GM13977 (cell line): ENCODE results near the gene WBP2NL.

Experiments
- DNase-seq: peaks from one replicate; pipeline ENCODE4 v3.0.0; 2012; ENCODE audit warnings: low spot score
- CTCF ChIP-seq: IDR thresholded peaks from 2 replicates; pipeline ENCODE4 v1.5.1; 2012; ENCODE audit warnings: mild to moderate bottlenecking, control low read depth; ENCODE audit not compliant: insufficient read depth; ENCODE audit errors: extremely low read depth, missing control alignments
- in situ Hi-C: fragments of 300-500 bp; cut with MboI; formaldehyde crosslinking; loops from one replicate; pipeline ENCODE4 v1.12.0; 2022; ENCODE audit warnings: low sequenced_read_pairs, low pct_unique_long_range_greater_than_20kb, mixed read lengths, inconsistent platforms; ENCODE audit not compliant: unreplicated experiment

The WBP2NL gene

GRCh38 chr22:42041784-42042183, 43.2 kb downstream of the WBP2NL start:
- no peak for DNase-seq
- in situ Hi-C loops, result no loop called here
- TF ChIP-seq CTCF, result no peak

- no peak for TF ChIP-seq CTCF
- DNase-seq, result no peak
- in situ Hi-C loops, result no loop called here
These were observed 52.1 kb downstream of the WBP2NL start for GRCh38 chr22:42050641-42051180.

- no peak for TF ChIP-seq CTCF
- in situ Hi-C loops, result no loop called here
- DNase-seq, result no peak
These were observed 54.2 kb downstream of the WBP2NL start for GRCh38 chr22:42052765-42053164.

GRCh38 chr22:42056757-42057511, 58.3 kb downstream of the WBP2NL start:
- in situ Hi-C loops, result no loop called here
- DNase-seq, result no peak
- no peak for TF ChIP-seq CTCF

- no peak for DNase-seq
- in situ Hi-C loops, result no loop called here
- TF ChIP-seq CTCF, result no peak
These were observed 61.9 kb downstream of the WBP2NL start for GRCh38 chr22:42060489-42060888.

GRCh38 chr22:42061041-42061440, 62.5 kb downstream of the WBP2NL start:
- TF ChIP-seq CTCF, result no peak
- DNase-seq, result no peak
- in situ Hi-C loops, result no loop called here
